Fibroblast of lung (primary cell): ENCODE results near the gene ZDHHC11. TPM values are rescaled to one million over a fixed set of nuclear protein-coding genes. Genes with fewer than 3 reads are reported as not detected.

Experiments
- DNase-seq, 2 donors: peaks; one replicate each; pipeline versions ENCODE4 v3.0.0 to v3.0.0-alpha.2; 2010; ENCODE audit warnings: low read depth in 2 of 2
- H2AFZ ChIP-seq: 2 replicates; pipeline ENCODE4 v1.5.1; 2012; ENCODE audit warnings: low read length, control low read depth, inconsistent platforms
- H3K27ac ChIP-seq: 2 replicates; pipeline ENCODE4 v1.5.1; 2011; ENCODE audit warnings: low read length, control low read depth; ENCODE audit not compliant: insufficient read depth
- H3K27me3 ChIP-seq: 2 replicates; pipeline ENCODE4 v1.5.1; 2011; ENCODE audit warnings: mild to moderate bottlenecking, low read length; ENCODE audit not compliant: control insufficient read depth, insufficient read depth
- H3K36me3 ChIP-seq: 2 replicates; pipeline ENCODE4 v1.5.1; 2011; ENCODE audit warnings: low read length; ENCODE audit not compliant: control insufficient read depth, insufficient read depth
- H3K4me1 ChIP-seq: 2 replicates; pipeline ENCODE4 v1.5.1; 2011; ENCODE audit warnings: low read length; ENCODE audit not compliant: control insufficient read depth, insufficient read depth; ENCODE audit errors: extremely low read depth
- H3K4me2 ChIP-seq: 2 replicates; pipeline ENCODE4 v1.5.1; 2011; ENCODE audit warnings: low read length, control low read depth; ENCODE audit not compliant: insufficient read depth; ENCODE audit errors: extremely low read depth
- H3K4me3 ChIP-seq, 4 experiments: fragments of 200-600 bp in 1 of 4; sonication (generic) in 1 of 4; replicated peaks in 1 of 4; 2 replicates each; pipeline ENCODE4 v1.5.1; 2011 to 2016; ENCODE audit warnings: low read length in 4 of 4, low read depth in 3 of 4, mild to moderate bottlenecking in 3 of 4, control low read depth in 2 of 4, inconsistent platforms in 1 of 4, mixed read lengths in 1 of 4; ENCODE audit not compliant: insufficient read depth in 1 of 4; ENCODE audit errors: control extremely low read depth in 1 of 4
- H3K79me2 ChIP-seq: 2 replicates; pipeline ENCODE4 v1.5.1; 2012; ENCODE audit warnings: mild to moderate bottlenecking, low read length, inconsistent platforms; ENCODE audit not compliant: control insufficient read depth, insufficient read depth
- H3K9ac ChIP-seq: 2 replicates; pipeline ENCODE4 v1.5.1; 2011; ENCODE audit warnings: mild to moderate bottlenecking, low read length, control low read depth; ENCODE audit not compliant: insufficient read depth
- H3K9me3 ChIP-seq: 2 replicates; pipeline ENCODE4 v1.5.1; 2012; ENCODE audit warnings: low read depth, low read length; ENCODE audit not compliant: control insufficient read depth, insufficient read depth
- H4K20me1 ChIP-seq: 2 replicates; pipeline ENCODE4 v1.5.1; 2011; ENCODE audit warnings: low read length; ENCODE audit not compliant: control insufficient read depth, insufficient read depth; ENCODE audit errors: extremely low read depth
- EZH2 ChIP-seq: IDR thresholded peaks from 2 replicates; pipeline ENCODE4 v1.5.1; 2012; ENCODE audit warnings: low read length, control low read depth, mild to moderate bottlenecking; ENCODE audit errors: missing control alignments
- polyA plus RNA-seq, 2 donors: library from polyadenylated mRNA; depleted of rRNA in 1 of 2; stranded (reverse) in 1 of 2; unstranded in 1 of 2; fragments of >200 nt; gene quantifications; 2 replicates each; pipeline ENCODE4 v1.2.1, GENCODE V29; 2011 to 2012; ENCODE audit warnings: missing spikeins in 1 of 2
- total RNA-seq: library from RNA; depleted of rRNA; stranded (reverse); fragments of >200 nt; gene quantifications from 2 replicates; pipeline ENCODE4 v1.2.1, GENCODE V29; 2014
- TF ChIP-seq, protein P1 (sequence below), 2 donors: IDR thresholded peaks in 1 of 2; conservative IDR thresholded peaks in 1 of 2; 1 replicate in 1 of 2; 2 replicates in 1 of 2; pipeline ENCODE4 v1.5.1; 2011 to 2012; ENCODE audit warnings: low read length in 2 of 2, control low read depth in 1 of 2, inconsistent platforms in 1 of 2, low read depth in 1 of 2, mild to moderate bottlenecking in 1 of 2

The ZDHHC11 gene
- total and polyA plus RNA-seq, 2 donors (not counting 1 experiment from before 2014, with no cell fraction given) = 0.23 to 2.5 TPM

- Histone ChIP-seq H4K20me1 (no peaks in the 10 kb centered on the region), H3K36me3 (peaks cover 31% of the 10 kb centered on the region), H2AFZ (no peak overlapping the region), H3K4me3 (no peak overlapping the region), H3K79me2 (no peaks in the 10 kb centered on the region), H3K9ac (no peak overlapping the region), H3K27me3 (no peaks in the 10 kb centered on the region), H3K27ac (no peak overlapping the region), H3K4me2 (no peak overlapping the region), H3K4me1 (peaks cover 2% of the 10 kb centered on the region), H3K9me3 (no peaks in the 10 kb centered on the region)
- DNase-seq = peak in 1 of 2 donors; percentile 70
- no peak for TF ChIP-seq EZH2
- TF ChIP-seq, protein P1, sequence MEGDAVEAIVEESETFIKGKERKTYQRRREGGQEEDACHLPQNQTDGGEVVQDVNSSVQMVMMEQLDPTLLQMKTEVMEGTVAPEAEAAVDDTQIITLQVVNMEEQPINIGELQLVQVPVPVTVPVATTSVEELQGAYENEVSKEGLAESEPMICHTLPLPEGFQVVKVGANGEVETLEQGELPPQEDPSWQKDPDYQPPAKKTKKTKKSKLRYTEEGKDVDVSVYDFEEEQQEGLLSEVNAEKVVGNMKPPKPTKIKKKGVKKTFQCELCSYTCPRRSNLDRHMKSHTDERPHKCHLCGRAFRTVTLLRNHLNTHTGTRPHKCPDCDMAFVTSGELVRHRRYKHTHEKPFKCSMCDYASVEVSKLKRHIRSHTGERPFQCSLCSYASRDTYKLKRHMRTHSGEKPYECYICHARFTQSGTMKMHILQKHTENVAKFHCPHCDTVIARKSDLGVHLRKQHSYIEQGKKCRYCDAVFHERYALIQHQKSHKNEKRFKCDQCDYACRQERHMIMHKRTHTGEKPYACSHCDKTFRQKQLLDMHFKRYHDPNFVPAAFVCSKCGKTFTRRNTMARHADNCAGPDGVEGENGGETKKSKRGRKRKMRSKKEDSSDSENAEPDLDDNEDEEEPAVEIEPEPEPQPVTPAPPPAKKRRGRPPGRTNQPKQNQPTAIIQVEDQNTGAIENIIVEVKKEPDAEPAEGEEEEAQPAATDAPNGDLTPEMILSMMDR (conservative IDR thresholded peaks at IDR 0.05 in 1 of 2, IDR thresholded peaks at IDR 0.05 in 1 of 2; ENCODE audit: low read depth in 1 of 2, low read length in 2 of 2) = no peak
Observed at GRCh38 chr5:864492-865167, 13.8 kb upstream of the ZDHHC11 start.

GRCh38 chr5:863244-863805 is 12.5 kb upstream of the ZDHHC11 start:
- Histone ChIP-seq H3K4me2 (no peak overlapping the region), H2AFZ (no peak overlapping the region), H3K9ac (no peak overlapping the region), H3K4me3 (no peak overlapping the region), H3K9me3 (no peaks in the 10 kb centered on the region), H3K27ac (no peak overlapping the region), H4K20me1 (no peaks in the 10 kb centered on the region), H3K36me3 (peaks cover 26% of the 10 kb centered on the region), H3K79me2 (no peaks in the 10 kb centered on the region), H3K27me3 (no peaks in the 10 kb centered on the region), H3K4me1 (peaks cover 2% of the 10 kb centered on the region)
- TF ChIP-seq EZH2 = no peak
- TF ChIP-seq, protein P1 (conservative IDR thresholded peaks at IDR 0.05 in 1 of 2, IDR thresholded peaks at IDR 0.05 in 1 of 2; ENCODE audit: low read depth in 1 of 2, low read length in 2 of 2) = no peak
- DNase-seq = no peak

GRCh38 chr5:862367-863243 is 11.8 kb upstream of the ZDHHC11 start:
- DNase-seq = peak; percentile 8 to 9
- Histone ChIP-seq H3K79me2 (no peaks in the 10 kb centered on the region), H3K4me1 (peaks cover 2% of the 10 kb centered on the region), H4K20me1 (no peaks in the 10 kb centered on the region), H3K4me3 (no peak overlapping the region), H3K4me2 (no peak overlapping the region), H3K9me3 (no peaks in the 10 kb centered on the region), H2AFZ (no peak overlapping the region), H3K9ac (no peak overlapping the region), H3K27ac (no peak overlapping the region), H3K36me3 (peaks cover 23% of the 10 kb centered on the region), H3K27me3 (no peaks in the 10 kb centered on the region)
- no peak for TF ChIP-seq EZH2
- TF ChIP-seq, protein P1 (conservative IDR thresholded peaks at IDR 0.05 in 1 of 2, IDR thresholded peaks at IDR 0.05 in 1 of 2; ENCODE audit: low read depth in 1 of 2, low read length in 2 of 2) = no peak
